ENCODE data around the gene DNAJB14.

DNAJB14 gene

DNA sequence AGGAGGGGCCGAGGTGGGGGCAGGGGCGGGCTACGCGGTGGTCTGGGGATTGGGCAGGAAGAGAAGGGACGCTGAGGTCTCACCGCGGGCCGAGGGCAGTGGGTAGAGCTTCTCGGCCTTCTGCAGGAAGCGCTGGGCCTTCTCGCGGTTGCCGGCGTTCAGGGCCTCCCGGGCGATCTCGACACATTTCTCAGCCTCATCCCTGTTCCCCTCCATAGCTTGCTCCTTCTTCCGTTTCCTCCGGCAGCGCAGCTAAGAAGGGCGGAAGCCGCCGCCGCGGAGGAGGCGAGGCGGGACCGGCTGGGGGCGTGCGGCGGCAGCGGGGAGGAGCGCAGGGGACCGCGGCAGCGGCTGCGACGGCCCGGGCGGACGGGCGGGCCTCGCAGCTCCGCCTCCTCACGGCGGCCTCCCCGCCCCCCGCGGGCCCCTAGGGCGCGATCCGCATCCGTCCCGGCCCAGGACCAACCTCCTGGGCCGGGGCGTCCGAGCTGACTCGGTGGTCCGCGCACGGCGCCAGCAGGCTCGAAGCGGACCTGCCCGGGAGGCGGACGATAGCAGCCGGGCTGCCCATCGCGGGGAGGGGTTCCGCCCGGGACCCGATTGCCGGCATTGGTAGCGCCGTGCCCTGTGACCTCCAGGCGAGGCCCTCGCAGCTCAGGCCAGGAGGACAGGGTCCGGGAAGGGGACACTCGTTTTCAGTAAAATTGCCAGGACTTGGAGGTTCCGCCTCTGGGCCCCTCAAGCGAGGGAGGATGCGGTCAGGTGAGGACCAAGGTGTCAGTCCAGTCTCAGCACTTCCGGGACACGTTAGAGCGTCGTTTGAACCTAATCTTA is at the start of gene DNAJB14:
Gene DNAJB14 (minus strand): TSS at position 263 of the 834 bp plus-strand sequence. CDS start 47 bp downstream, at position 216.
- Histone ChIP-seq H3K27me3 (ENCODE audit: control insufficient read depth, insufficient read depth, low read length) (no peaks in the 10 kb centered on the region), H3K4me1 (ENCODE audit: control insufficient read depth, insufficient read depth, low read length) (peaks cover 12% of the 10 kb centered on the region), H3K4me3 (ENCODE audit: low read length) (peak within 1 kb of the TSS; percentile 92), H3K27ac (ENCODE audit: low read depth, low read length) (peak within 1 kb of the TSS; percentile 94), H3K9ac (ENCODE audit: low read length) (peak within 1 kb of the TSS; percentile 91), H3K36me3 (ENCODE audit: control insufficient read depth, insufficient read depth, low read length) (no peaks in the 10 kb centered on the region)

DNA sequence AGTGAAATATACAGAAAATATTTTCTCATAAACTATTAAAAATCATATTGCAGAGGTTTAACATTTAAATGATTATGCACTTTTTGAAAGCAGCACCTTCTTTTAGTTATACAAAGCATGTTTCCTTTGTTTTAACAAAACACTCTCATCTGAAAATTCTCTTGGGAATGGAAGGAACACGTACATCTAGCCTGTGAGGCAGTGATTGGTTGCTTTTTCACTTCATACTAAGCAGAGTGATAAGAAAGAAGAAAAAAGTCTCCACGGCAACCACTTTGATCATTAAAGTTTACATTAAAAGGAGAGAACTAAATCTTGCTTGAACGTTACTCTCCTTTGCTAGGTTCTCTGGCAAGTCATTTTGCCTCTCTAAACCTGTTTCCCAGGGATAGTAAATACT is 45.3 kb upstream of the DNAJB14 start:
- no peak overlapping the region for H3K27ac ChIP-seq (ENCODE audit: low read depth, low read length)
- no peak overlapping the region for H3K4me3 ChIP-seq (ENCODE audit: low read length)
- no peak overlapping the region for H3K9ac ChIP-seq (ENCODE audit: low read length)
- H3K4me1 ChIP-seq (ENCODE audit: control insufficient read depth, insufficient read depth, low read length) = no peaks in the 10 kb centered on the region
- no peaks in the 10 kb centered on the region for H3K27me3 ChIP-seq (ENCODE audit: control insufficient read depth, insufficient read depth, low read length)
- H3K36me3 ChIP-seq (ENCODE audit: control insufficient read depth, insufficient read depth, low read length) = no peaks in the 10 kb centered on the region

DNA sequence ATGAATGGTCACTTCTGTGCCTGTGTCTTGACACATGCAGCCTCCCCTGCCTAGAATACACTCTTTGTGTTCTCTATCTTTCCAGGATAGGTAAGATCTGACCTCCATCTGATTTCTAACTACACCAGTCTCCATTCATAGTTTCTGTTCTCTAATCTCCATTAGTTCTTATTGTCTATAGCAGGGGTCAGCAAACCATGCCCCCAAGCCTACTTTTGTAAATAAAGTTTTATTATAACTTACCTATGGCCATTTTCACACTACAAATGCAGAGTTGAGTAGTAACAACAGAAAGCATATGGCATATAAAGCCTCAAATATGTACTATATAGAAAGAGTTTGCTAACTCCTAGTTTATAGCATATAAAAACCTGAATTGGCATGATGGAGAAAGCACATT is 41.3 kb upstream of the DNAJB14 start:
- no peak overlapping the region for H3K27ac ChIP-seq (ENCODE audit: low read depth, low read length)
- H3K9ac ChIP-seq (ENCODE audit: low read length) = no peak overlapping the region

DNA sequence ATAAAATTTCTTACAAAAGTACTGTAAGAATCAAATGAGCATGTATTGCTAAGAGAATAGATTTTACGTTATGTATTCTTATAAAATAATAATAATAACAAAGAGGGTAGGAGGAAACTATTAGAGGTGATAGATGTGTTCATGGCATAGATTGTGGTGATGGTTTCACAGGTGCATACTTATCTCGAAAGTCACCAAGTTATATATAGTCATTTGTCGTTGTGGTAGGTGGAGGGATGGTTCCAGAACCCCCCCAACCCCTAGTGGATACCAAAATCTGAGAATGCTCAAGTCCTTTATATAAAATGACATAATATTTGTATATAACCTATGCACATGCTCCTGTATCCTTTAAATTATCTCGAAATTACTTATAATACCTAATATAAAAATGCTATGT is 40.4 kb upstream of the DNAJB14 start:
- Histone ChIP-seq H3K4me3 (ENCODE audit: low read length) (no peak overlapping the region), H3K9ac (ENCODE audit: low read length) (no peak overlapping the region), H3K36me3 (ENCODE audit: control insufficient read depth, insufficient read depth, low read length) (no peaks in the 10 kb centered on the region), H3K27ac (ENCODE audit: low read depth, low read length) (no peak overlapping the region), H3K27me3 (ENCODE audit: control insufficient read depth, insufficient read depth, low read length) (no peaks in the 10 kb centered on the region), H3K4me1 (ENCODE audit: control insufficient read depth, insufficient read depth, low read length) (no peaks in the 10 kb centered on the region)

More for the DNA sequence above, 41.3 kb upstream of the DNAJB14 start:
- Histone ChIP-seq H3K27me3 (ENCODE audit: control insufficient read depth, insufficient read depth, low read length) (no peaks in the 10 kb centered on the region), H3K4me1 (ENCODE audit: control insufficient read depth, insufficient read depth, low read length) (no peaks in the 10 kb centered on the region), H3K4me3 (ENCODE audit: low read length) (no peak overlapping the region), H3K36me3 (ENCODE audit: control insufficient read depth, insufficient read depth, low read length) (no peaks in the 10 kb centered on the region)

DNA sequence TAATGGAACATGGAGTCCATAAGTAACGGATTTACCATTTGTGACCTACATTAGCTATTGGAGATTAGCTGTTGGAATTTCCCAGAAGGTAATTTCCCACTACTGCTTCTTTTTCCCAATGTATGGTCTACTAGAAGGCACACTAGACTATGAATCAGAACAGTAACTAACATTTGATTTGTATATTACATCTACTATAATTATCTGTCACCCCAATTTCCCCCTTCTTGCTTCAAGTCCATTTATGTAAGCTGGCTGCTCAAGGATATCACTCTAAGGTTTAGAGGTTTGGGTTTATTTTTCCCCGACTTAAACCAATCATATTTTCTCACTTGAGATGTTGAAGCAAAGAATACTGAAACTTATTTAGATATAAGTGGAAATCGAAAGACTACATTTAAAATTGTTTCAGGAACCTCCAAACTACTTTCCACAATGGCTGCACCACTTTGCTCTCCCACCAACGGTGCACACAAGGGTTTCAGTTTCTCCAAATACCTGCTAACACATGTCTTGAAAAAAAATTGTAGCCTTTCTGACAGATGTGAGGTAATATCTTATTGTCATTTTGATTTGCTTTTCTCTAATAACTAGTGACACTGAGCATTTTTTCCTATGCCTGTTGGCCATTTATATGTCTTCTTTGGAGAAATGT is 37.0 kb upstream of the DNAJB14 start:
- Histone ChIP-seq H3K36me3 (ENCODE audit: control insufficient read depth, insufficient read depth, low read length) (no peaks in the 10 kb centered on the region), H3K27me3 (ENCODE audit: control insufficient read depth, insufficient read depth, low read length) (no peaks in the 10 kb centered on the region), H3K9ac (ENCODE audit: low read length) (no peak overlapping the region), H3K27ac (ENCODE audit: low read depth, low read length) (no peak overlapping the region), H3K4me1 (ENCODE audit: control insufficient read depth, insufficient read depth, low read length) (no peaks in the 10 kb centered on the region), H3K4me3 (ENCODE audit: low read length) (no peak overlapping the region)

DNA sequence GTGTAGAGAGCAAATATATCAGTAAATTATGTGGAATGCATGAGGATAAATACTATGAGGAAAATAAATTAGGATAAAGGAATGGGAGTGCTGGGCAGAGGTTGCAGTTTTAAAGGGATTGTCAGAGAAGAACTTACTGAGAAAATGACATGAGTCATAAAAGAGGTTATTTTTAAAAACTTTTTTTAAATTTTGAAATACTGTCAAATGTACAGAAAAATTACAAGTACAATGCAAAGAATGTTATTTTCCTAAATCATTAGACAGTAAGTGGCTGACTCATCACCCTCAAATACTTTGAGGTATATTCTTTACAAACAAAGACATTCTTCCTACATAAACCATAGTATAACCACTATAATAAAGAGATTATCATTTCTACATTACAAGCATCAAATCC is 33.5 kb upstream of the DNAJB14 start:
- H3K36me3 ChIP-seq (ENCODE audit: control insufficient read depth, insufficient read depth, low read length) = no peaks in the 10 kb centered on the region
- no peak overlapping the region for H3K27ac ChIP-seq (ENCODE audit: low read depth, low read length)
- H3K4me1 ChIP-seq (ENCODE audit: control insufficient read depth, insufficient read depth, low read length) = no peaks in the 10 kb centered on the region
- no peaks in the 10 kb centered on the region for H3K27me3 ChIP-seq (ENCODE audit: control insufficient read depth, insufficient read depth, low read length)
- H3K9ac ChIP-seq (ENCODE audit: low read length) = no peak overlapping the region
- no peak overlapping the region for H3K4me3 ChIP-seq (ENCODE audit: low read length)

DNA sequence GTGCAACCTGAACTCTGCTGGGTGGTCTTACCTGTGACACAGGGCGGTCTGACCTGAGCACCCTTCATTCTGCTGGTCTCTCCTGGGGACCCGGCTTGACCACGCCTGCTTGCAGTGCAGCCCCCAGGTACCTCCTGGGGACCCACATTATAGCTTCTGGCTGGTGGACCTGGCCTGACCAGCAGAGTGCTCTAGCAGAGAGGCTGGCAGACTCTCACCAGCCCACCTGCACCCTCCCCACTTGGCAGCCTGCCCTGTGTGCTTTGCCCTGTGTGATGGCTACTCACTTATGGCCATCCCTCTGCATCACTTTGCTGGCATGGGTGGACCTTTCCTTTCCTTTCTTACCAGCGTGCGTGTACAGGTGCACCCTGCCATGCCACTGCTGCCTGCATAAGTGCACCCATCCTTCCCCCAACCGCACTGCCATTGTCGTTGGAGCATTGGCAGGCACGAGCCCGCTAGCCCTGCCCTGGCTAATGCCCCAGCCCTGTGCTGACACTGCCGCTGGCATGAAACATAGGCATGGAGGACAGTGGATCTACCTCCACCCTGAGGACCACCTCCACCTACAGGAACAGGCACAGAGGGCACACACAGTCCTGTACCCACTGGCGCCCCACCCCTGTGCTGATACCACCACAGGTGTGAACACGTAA is 25.2 kb upstream of the DNAJB14 start:
- H3K27ac ChIP-seq (ENCODE audit: low read depth, low read length) = no peak overlapping the region
- H3K36me3 ChIP-seq (ENCODE audit: control insufficient read depth, insufficient read depth, low read length) = no peaks in the 10 kb centered on the region
- H3K9ac ChIP-seq (ENCODE audit: low read length) = no peak overlapping the region
- no peaks in the 10 kb centered on the region for H3K27me3 ChIP-seq (ENCODE audit: control insufficient read depth, insufficient read depth, low read length)
- H3K4me3 ChIP-seq (ENCODE audit: low read length) = no peak overlapping the region
- no peaks in the 10 kb centered on the region for H3K4me1 ChIP-seq (ENCODE audit: control insufficient read depth, insufficient read depth, low read length)

DNA sequence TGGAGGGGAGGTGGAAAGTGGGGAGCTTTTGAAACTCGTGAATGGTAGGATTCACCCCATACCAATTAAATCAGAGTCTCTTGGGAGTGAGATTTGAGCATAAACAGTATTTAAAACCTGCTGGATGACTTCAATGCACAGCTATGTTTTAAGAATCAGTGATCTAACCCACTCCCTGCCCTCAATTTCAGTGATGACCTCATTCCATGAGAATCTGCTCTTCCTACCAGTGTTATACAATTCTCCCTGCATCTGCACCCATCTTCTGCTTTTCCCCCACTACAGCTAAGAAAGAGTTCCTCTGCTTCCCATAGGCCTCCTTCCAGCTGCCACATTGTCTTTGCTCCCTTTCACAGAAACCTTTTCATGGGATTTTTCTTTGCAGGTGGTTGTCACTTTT is 21.9 kb upstream of the DNAJB14 start:
- no peak overlapping the region for H3K9ac ChIP-seq (ENCODE audit: low read length)
- no peak overlapping the region for H3K27ac ChIP-seq (ENCODE audit: low read depth, low read length)
- H3K27me3 ChIP-seq (ENCODE audit: control insufficient read depth, insufficient read depth, low read length) = no peaks in the 10 kb centered on the region
- H3K4me3 ChIP-seq (ENCODE audit: low read length) = no peak overlapping the region
- no peaks in the 10 kb centered on the region for H3K4me1 ChIP-seq (ENCODE audit: control insufficient read depth, insufficient read depth, low read length)
- H3K36me3 ChIP-seq (ENCODE audit: control insufficient read depth, insufficient read depth, low read length) = no peaks in the 10 kb centered on the region

DNA sequence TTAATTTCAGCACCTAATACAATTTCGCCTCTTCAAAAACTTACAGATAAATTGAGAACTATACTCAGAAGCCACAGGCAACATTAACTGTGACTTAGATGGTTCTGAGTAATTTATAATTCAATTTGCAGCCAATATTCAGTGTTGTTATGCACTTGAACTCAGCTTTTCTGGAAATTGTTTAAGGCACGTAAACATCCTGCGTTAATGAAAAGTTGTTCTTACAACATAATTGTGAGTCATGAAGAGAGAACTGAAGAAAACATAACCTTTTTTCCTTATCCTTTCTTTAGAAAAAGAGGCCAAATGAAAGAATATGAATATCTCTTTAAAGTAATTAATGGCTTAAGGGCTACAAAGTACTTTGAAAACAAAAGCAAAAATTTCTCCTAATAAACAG is 20.3 kb upstream of the DNAJB14 start:
- Histone ChIP-seq H3K9ac (ENCODE audit: low read length) (no peak overlapping the region), H3K36me3 (ENCODE audit: control insufficient read depth, insufficient read depth, low read length) (no peaks in the 10 kb centered on the region), H3K4me1 (ENCODE audit: control insufficient read depth, insufficient read depth, low read length) (no peaks in the 10 kb centered on the region), H3K27me3 (ENCODE audit: control insufficient read depth, insufficient read depth, low read length) (no peaks in the 10 kb centered on the region), H3K4me3 (ENCODE audit: low read length) (no peak overlapping the region), H3K27ac (ENCODE audit: low read depth, low read length) (no peak overlapping the region)

DNA sequence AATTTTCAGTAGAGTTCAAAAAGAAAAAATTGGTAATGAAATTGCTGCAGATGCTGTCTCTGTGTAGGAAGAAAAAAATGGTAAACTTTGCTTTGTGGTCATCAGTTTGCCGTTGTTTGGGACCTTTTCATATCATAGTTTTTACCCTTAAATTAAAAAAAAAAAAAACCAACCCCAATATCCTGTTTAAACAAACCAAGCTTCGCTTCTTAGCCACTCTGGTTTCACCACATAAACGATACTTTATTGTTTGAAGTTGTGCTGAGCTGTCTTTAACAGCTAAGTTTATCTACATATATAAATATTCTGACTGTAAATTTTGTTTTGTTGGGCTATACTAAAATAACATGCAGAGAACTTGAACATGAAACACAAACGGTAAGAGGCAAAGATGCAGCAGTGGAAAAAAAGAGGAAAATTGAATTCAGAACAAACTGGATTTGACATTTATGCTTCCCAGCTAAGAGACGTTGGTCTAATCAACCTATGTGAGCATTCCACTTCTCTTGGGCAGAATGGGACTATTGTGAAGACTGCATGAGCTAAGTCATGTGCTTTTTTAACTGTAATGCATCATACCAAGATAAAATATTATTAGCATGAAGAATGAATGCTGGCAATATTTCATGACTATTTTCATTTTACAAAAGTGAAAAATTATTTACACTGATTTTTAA is 19.4 kb upstream of the DNAJB14 start:
- H3K27me3 ChIP-seq (ENCODE audit: control insufficient read depth, insufficient read depth, low read length) = no peaks in the 10 kb centered on the region
- H3K27ac ChIP-seq (ENCODE audit: low read depth, low read length) = no peak overlapping the region
- H3K4me3 ChIP-seq (ENCODE audit: low read length) = no peak overlapping the region
- no peaks in the 10 kb centered on the region for H3K36me3 ChIP-seq (ENCODE audit: control insufficient read depth, insufficient read depth, low read length)
- H3K4me1 ChIP-seq (ENCODE audit: control insufficient read depth, insufficient read depth, low read length) = no peaks in the 10 kb centered on the region
- H3K9ac ChIP-seq (ENCODE audit: low read length) = no peak overlapping the region

DNA sequence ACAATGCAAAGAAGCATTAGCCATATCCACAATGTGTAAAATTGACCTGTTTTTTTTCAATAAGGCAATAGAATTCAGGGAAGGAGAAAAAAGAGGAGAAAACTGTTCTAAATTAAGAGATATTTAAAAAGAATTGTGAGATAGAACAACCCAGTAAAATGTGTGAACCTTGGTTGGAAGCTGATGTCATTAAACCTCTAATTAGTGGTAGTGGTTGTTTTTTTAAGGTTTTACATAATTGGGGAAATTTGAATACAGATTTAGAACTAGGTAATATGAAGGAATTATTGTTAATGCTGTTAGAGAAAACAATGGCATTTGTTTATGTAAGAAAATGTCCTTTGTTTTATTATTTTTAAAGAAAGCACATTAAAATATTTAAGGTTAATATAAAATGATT is 18.8 kb upstream of the DNAJB14 start:
- Histone ChIP-seq H3K27ac (ENCODE audit: low read depth, low read length) (no peak overlapping the region), H3K9ac (ENCODE audit: low read length) (no peak overlapping the region), H3K27me3 (ENCODE audit: control insufficient read depth, insufficient read depth, low read length) (no peaks in the 10 kb centered on the region), H3K4me3 (ENCODE audit: low read length) (no peak overlapping the region), H3K36me3 (ENCODE audit: control insufficient read depth, insufficient read depth, low read length) (no peaks in the 10 kb centered on the region), H3K4me1 (ENCODE audit: control insufficient read depth, insufficient read depth, low read length) (no peaks in the 10 kb centered on the region)

DNA sequence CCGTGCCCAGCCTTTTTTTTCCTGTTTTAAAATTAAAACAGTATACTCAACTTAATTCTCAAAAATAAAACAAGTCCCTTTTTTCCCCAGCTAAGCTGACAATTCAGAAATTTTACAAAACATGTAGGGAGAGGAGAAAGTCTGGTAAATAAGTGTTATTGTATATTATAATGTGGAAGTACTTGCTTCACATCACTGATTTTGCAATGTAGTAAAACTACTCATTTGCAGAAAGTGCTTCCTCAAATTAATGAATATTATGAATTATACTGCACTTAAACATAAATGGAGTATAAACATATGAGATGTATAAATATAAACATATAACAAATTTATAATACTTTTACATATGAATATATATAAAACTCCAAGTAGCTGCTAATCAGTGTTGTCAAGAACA is 15.3 kb upstream of the DNAJB14 start:
- H3K27me3 ChIP-seq (ENCODE audit: control insufficient read depth, insufficient read depth, low read length) = no peaks in the 10 kb centered on the region
- H3K27ac ChIP-seq (ENCODE audit: low read depth, low read length) = no peak overlapping the region
- no peak overlapping the region for H3K4me3 ChIP-seq (ENCODE audit: low read length)
- no peak overlapping the region for H3K9ac ChIP-seq (ENCODE audit: low read length)
- no peaks in the 10 kb centered on the region for H3K36me3 ChIP-seq (ENCODE audit: control insufficient read depth, insufficient read depth, low read length)
- no peaks in the 10 kb centered on the region for H3K4me1 ChIP-seq (ENCODE audit: control insufficient read depth, insufficient read depth, low read length)
